Left lung (tissue), 10 donors: Measurements from ENCODE around the gene SYNE3. TPM values are rescaled to one million over a fixed set of nuclear protein-coding genes. Genes with fewer than 3 reads are reported as not detected.

Experiments used
- ATAC-seq: fragments of 200-7000 bp; cut with Tn5 transposase; one replicate; pipeline ENCODE4 v1.9.1; 2020; ENCODE audit warnings: moderate library complexity
- DNase-seq, 4 donors: peaks; one replicate each; pipeline ENCODE4 v3.0.0-alpha.2; 2013 to 2020
- H3K27ac ChIP-seq, 2 donors: fragments of 200-600 bp; sonication (generic) in 1 of 2; one replicate each; pipeline versions ENCODE4 v1.5.0 to v1.8.0; 2020 to 2021
- H3K27me3 ChIP-seq, 2 donors: fragments of 200-600 bp; sonication (generic) in 1 of 2; one replicate each; pipeline versions ENCODE4 v1.5.0 to v1.8.0; 2020 to 2021
- H3K36me3 ChIP-seq, 2 donors: fragments of 200-600 bp; sonication (generic) in 1 of 2; one replicate each; pipeline versions ENCODE4 v1.5.0 to v1.8.0; 2020 to 2021
- H3K4me1 ChIP-seq, 2 donors: fragments of 200-600 bp; one replicate each; pipeline ENCODE4 v1.8.0; 2021
- H3K4me3 ChIP-seq, 2 donors: fragments of 200-600 bp; sonication (generic) in 1 of 2; one replicate each; pipeline versions ENCODE4 v1.5.0 to v1.8.0; 2020 to 2021; ENCODE audit warnings: mild to moderate bottlenecking in 1 of 2
- H3K9me3 ChIP-seq, 2 donors: fragments of 200-600 bp; sonication (generic) in 1 of 2; one replicate each; pipeline versions ENCODE4 v1.5.0 to v1.8.0; 2020 to 2021
- intact Hi-C, 2 donors: fragments of 100-400 bp; cut with DNase I; formaldehyde crosslinking; loops; one replicate each; pipeline versions ENCODE4 v1.11.2 to v1.14.2; 2022
- polyA plus RNA-seq, 6 donors: library from polyadenylated mRNA; unstranded; fragments of 120-200 nt; gene quantifications; one replicate each; pipeline ENCODE4 v1.2.1, GENCODE V29; 2013; ENCODE audit not compliant: insufficient read length in 6 of 6
- total RNA-seq, 2 donors: library from RNA; stranded (reverse); fragmentation: NEBNext Ultra II Directional; extraction: Animal tissue kit (Norgen Biotek cat#: 25700); gene quantifications; one replicate each; pipeline ENCODE4 v1.2.1, GENCODE V29; 2021
- TF ChIP-seq, protein P1 (sequence below), 2 donors: fragments of 200-600 bp; sonication (generic) in 1 of 2; IDR thresholded peaks; one replicate each; pipeline versions ENCODE4 v1.5.0 to v1.8.0; 2021; ENCODE audit warnings: antibody characterized with exemption in 2 of 2
- donor health status: DM: no; HTN: yes; CAD: no.
- donor health status: DM: no; HTN: no; CAD: no.

SYNE3 gene
- total and polyA plus RNA-seq, 8 donors = 2.2 to 25.4 (median 3.1) TPM

DNA sequence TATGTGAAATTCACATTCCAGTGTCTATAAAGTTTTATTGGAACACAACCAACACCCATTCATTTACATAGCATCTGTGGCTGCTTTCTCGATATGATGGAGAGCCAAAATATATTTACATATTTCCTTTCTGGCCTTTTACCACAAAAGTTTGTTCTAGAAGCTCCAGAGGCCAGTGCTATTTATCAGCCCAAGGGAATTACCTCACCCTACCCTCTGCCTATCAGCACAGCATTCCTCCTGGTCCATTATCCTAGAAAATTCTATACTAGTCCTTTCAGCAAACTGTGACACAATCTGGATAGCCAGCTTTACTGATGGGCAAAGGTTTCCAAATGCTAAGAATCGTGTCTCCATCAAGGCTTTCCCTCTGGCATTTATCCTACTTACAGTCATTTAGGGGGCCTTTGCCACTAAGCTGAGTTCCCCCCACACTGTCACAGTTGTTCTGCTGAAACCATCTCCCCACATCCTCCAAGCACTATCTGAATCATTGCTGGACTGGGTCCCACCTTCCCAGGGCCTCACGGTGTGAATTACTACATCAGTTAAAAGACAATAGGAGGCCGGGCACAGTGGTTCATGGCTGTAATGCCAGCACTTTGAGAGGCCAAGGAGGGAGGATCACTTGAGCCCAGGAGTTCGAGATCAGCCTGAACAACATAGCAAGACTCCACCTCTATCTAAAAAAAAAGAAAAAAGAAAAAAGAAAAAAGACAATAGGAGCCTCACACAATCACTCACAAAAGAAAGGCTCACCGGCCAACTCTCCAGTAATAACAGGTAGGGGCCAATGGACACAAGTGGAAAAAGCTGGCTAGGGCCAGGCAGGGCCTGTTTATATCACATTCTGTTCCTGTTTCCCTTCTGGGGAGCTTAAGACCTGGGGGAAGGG, 12.1 kb downstream of the SYNE3 start:
- Histone ChIP-seq H3K4me3 (no peak overlapping the region), H3K4me1 (peaks cover 9 to 76% of the 10 kb centered on the region in 2 donors), H3K27me3 (no peaks in the 10 kb centered on the region), H3K27ac (peak overlapping the region in 1 of 2 donors; percentile 15), H3K9me3 (no peaks in the 10 kb centered on the region), H3K36me3 (peaks cover 0 to 24% of the 10 kb centered on the region in 2 donors)
- DNase-seq (no peak), ATAC-seq (no peak)
- intact Hi-C loops = no loop called here
- TF ChIP-seq, protein P1, sequence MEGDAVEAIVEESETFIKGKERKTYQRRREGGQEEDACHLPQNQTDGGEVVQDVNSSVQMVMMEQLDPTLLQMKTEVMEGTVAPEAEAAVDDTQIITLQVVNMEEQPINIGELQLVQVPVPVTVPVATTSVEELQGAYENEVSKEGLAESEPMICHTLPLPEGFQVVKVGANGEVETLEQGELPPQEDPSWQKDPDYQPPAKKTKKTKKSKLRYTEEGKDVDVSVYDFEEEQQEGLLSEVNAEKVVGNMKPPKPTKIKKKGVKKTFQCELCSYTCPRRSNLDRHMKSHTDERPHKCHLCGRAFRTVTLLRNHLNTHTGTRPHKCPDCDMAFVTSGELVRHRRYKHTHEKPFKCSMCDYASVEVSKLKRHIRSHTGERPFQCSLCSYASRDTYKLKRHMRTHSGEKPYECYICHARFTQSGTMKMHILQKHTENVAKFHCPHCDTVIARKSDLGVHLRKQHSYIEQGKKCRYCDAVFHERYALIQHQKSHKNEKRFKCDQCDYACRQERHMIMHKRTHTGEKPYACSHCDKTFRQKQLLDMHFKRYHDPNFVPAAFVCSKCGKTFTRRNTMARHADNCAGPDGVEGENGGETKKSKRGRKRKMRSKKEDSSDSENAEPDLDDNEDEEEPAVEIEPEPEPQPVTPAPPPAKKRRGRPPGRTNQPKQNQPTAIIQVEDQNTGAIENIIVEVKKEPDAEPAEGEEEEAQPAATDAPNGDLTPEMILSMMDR (IDR thresholded peaks at IDR 0.05) = no peak

DNA sequence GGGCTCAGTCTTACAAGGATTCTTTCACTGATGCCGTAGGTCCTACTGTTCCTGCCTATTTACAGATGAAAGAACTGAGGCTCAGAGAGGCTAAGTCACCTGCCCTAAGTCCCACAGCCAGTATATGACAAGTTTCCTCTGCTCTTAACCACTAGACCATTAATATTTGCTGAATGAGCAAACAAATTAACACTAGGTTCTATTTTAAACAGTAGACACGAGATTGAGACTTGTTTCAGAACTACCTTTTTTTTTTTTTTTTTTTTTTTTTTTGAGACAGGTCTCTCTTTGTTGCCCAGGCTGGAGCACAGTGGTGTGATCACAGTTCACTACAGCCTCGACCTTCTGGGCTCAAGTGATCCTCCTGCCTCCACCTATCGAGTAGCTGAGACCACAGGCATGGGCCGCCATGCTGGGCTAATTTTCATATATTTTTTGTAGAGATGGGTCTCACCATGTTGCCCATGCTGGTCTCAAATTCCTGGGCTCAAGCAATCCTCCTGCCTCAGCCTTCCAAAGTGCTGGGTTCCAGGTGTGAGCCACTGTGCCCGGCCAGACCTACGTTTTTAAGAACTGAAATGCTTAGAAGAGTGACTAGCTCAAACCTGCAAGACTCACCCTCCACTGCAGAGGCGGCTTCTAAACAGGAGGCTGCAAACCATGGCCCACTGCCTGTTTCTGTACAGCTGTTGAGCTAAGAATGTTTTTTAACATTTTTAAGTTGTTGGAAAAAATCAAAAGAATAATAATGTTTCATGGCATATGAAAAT, 12.9 kb downstream of the SYNE3 start:
- Histone ChIP-seq H3K27me3 (no peaks in the 10 kb centered on the region), H3K36me3 (peaks cover 0 to 24% of the 10 kb centered on the region in 2 donors), H3K27ac (no peak overlapping the region), H3K4me3 (no peak overlapping the region), H3K4me1 (peaks cover 9 to 76% of the 10 kb centered on the region in 2 donors), H3K9me3 (no peaks in the 10 kb centered on the region)
- TF ChIP-seq, protein P1 (IDR thresholded peaks at IDR 0.05) = no peak
- ATAC-seq = no peak
- intact Hi-C loops = no loop called here
- DNase-seq = no peak

DNA sequence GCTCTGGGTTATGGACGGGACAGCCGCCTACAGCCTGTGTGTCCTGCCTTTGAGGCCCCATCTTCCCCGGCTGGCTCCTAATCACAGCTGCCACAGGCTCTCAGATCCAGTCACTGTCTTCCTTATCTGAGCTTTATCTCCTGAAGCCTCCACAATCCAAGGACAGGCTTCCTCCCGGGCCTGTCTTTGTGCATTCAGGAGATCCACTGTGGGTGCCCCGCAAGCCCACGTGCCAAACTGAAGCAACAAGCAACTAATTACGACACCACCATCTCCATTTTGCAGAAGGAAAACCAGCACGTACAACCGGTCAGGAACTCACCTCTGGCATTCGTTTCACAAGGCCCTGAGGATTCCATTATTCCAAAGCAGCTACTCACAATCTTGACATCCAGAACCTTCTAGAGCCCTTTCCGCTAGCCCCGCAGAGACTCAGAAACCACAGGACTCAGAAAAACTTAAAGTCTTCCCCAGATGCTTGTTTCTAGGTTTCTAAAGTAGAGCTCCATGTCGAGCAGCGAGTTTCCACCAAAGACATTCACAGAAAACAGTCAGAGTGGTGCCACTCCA, 14.0 kb downstream of the SYNE3 start:
- intact Hi-C loops = no loop called here
- no peaks in the 10 kb centered on the region for H3K27me3 ChIP-seq
- TF ChIP-seq, protein P1 (IDR thresholded peaks at IDR 0.05) = no peak
- H3K9me3 ChIP-seq = no peaks in the 10 kb centered on the region
- H3K4me1 ChIP-seq = peaks cover 5 to 76% of the 10 kb centered on the region in 2 donors
- no peak overlapping the region for H3K27ac ChIP-seq
- H3K36me3 ChIP-seq = peaks cover 0 to 24% of the 10 kb centered on the region in 2 donors
- no peak overlapping the region for H3K4me3 ChIP-seq
- ATAC-seq (no peak), DNase-seq (no peak)

DNA sequence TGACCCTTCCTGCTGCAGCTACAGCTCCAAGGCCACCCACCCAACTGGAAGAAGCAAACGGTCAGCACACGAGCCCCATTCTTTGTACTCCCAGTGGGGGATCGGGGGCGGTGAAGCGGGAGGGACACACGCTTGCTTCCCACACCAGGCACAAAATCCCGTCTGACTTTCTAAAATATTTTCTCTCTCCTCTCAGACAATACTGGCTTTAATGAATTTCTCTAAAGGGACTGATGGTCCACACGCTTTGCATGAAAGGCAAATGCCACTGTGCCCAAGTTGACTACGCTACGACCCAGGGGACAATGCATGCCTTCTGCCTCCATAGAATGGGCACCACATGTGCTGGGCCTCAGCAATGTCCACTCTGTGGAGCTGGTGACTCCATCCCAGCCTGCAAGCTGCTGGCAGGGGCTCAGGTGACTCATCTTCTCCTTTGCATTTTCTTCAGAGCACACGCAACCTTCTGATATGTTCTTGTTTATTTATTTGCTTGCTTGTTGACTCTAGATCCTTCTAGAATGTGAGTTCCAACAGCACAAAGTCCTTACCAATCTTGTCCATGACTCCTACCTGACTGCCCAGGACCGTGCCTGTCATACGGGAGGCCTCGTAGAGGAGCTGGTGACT, 15.6 kb downstream of the SYNE3 start:
- peaks cover 0 to 17% of the 10 kb centered on the region in 2 donors for H3K36me3 ChIP-seq
- DNase-seq (no peak), ATAC-seq (peak; percentile 25)

More for the DNA sequence above, 15.6 kb downstream of the SYNE3 start:
- Histone ChIP-seq H3K4me3 (no peak overlapping the region), H3K9me3 (no peaks in the 10 kb centered on the region), H3K27me3 (no peaks in the 10 kb centered on the region), H3K4me1 (peaks cover 19 to 77% of the 10 kb centered on the region in 2 donors), H3K27ac (no peak overlapping the region)
- intact Hi-C loops = no loop called here
- TF ChIP-seq, protein P1 (IDR thresholded peaks at IDR 0.05) = no peak
